Fibroblast of lung (primary cell): ENCODE measurements around the gene MAB21L4.

ENCODE experiments used
- CTCF ChIP-seq, 2 donors: IDR thresholded peaks in 1 of 2; conservative IDR thresholded peaks in 1 of 2; 1 replicate in 1 of 2; 2 replicates in 1 of 2; pipeline ENCODE4 v1.5.1; 2011 to 2012; ENCODE audit warnings: low read length in 2 of 2, control low read depth in 1 of 2, inconsistent platforms in 1 of 2, low read depth in 1 of 2, mild to moderate bottlenecking in 1 of 2
- EZH2 ChIP-seq: IDR thresholded peaks from 2 replicates; pipeline ENCODE4 v1.5.1; 2012; ENCODE audit warnings: low read length, control low read depth, mild to moderate bottlenecking; ENCODE audit errors: missing control alignments

GRCh38 chr2:240884221-240884620 lies 11.7 kb downstream of the MAB21L4 start:
- TF ChIP-seq CTCF (conservative IDR thresholded peaks at IDR 0.05 in 1 of 2, IDR thresholded peaks at IDR 0.05 in 1 of 2; ENCODE audit: low read depth in 1 of 2, low read length in 2 of 2) (no peak), EZH2 (no peak)
